ENCODE measurements around the gene USP25.

DNA sequence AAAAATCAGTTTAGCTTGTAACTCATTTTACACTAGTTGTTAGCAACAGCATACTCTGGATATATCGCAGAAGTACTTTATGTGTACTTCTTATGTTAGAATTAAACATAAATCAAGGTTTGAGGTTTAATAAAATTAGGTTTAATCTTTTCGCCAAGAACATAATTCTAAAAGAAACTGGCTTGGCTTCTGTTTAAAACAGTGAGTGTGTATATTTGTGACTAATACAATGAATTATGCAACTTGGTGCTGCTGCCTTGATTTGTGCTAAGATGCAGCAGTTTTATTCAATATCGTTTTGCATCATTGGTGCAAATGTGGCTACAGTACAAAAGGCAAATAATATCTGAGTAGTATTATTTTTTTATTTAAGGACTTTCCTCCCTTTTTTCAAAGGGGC, 44.8 kb downstream of the USP25 start:
- TF ChIP-seq, protein P1, sequence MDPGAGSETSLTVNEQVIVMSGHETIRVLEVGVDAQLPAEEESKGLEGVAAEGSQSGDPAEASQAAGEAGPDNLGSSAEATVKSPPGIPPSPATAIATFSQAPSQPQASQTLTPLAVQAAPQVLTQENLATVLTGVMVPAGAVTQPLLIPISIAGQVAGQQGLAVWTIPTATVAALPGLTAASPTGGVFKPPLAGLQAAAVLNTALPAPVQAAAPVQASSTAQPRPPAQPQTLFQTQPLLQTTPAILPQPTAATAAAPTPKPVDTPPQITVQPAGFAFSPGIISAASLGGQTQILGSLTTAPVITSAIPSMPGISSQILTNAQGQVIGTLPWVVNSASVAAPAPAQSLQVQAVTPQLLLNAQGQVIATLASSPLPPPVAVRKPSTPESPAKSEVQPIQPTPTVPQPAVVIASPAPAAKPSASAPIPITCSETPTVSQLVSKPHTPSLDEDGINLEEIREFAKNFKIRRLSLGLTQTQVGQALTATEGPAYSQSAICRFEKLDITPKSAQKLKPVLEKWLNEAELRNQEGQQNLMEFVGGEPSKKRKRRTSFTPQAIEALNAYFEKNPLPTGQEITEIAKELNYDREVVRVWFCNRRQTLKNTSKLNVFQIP (CRISPR knock-in tag; IDR thresholded peaks at IDR 0.05; ENCODE audit: borderline replicate concordance, low read depth) = no peak
- TF ChIP-seq, protein P2, sequence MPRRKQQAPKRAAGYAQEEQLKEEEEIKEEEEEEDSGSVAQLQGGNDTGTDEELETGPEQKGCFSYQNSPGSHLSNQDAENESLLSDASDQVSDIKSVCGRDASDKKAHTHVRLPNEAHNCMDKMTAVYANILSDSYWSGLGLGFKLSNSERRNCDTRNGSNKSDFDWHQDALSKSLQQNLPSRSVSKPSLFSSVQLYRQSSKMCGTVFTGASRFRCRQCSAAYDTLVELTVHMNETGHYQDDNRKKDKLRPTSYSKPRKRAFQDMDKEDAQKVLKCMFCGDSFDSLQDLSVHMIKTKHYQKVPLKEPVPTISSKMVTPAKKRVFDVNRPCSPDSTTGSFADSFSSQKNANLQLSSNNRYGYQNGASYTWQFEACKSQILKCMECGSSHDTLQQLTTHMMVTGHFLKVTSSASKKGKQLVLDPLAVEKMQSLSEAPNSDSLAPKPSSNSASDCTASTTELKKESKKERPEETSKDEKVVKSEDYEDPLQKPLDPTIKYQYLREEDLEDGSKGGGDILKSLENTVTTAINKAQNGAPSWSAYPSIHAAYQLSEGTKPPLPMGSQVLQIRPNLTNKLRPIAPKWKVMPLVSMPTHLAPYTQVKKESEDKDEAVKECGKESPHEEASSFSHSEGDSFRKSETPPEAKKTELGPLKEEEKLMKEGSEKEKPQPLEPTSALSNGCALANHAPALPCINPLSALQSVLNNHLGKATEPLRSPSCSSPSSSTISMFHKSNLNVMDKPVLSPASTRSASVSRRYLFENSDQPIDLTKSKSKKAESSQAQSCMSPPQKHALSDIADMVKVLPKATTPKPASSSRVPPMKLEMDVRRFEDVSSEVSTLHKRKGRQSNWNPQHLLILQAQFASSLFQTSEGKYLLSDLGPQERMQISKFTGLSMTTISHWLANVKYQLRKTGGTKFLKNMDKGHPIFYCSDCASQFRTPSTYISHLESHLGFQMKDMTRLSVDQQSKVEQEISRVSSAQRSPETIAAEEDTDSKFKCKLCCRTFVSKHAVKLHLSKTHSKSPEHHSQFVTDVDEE (CRISPR knock-in tag; IDR thresholded peaks at IDR 0.05) = no peak
- no peak for TF ChIP-seq ARNTL (CRISPR knock-in tag; IDR thresholded peaks at IDR 0.05; ENCODE audit: borderline replicate concordance, low read depth)
- no peak for TF ChIP-seq TOX (CRISPR knock-in tag; IDR thresholded peaks at IDR 0.05; ENCODE audit: borderline replicate concordance)
- TF ChIP-seq ZFP30 (CRISPR knock-in tag; IDR thresholded peaks at IDR 0.05) = no peak
- TF ChIP-seq ISL1 (CRISPR knock-in tag; IDR thresholded peaks at IDR 0.05) = peak; percentile 63
- TF ChIP-seq CSDC2 (CRISPR knock-in tag; IDR thresholded peaks at IDR 0.05) = no peak
- no peak for TF ChIP-seq TCF4 (CRISPR knock-in tag; IDR thresholded peaks at IDR 0.05; ENCODE audit: borderline replicate concordance)
- TF ChIP-seq RARB (CRISPR knock-in tag; IDR thresholded peaks at IDR 0.05) = no peak
- TF ChIP-seq, protein P3, sequence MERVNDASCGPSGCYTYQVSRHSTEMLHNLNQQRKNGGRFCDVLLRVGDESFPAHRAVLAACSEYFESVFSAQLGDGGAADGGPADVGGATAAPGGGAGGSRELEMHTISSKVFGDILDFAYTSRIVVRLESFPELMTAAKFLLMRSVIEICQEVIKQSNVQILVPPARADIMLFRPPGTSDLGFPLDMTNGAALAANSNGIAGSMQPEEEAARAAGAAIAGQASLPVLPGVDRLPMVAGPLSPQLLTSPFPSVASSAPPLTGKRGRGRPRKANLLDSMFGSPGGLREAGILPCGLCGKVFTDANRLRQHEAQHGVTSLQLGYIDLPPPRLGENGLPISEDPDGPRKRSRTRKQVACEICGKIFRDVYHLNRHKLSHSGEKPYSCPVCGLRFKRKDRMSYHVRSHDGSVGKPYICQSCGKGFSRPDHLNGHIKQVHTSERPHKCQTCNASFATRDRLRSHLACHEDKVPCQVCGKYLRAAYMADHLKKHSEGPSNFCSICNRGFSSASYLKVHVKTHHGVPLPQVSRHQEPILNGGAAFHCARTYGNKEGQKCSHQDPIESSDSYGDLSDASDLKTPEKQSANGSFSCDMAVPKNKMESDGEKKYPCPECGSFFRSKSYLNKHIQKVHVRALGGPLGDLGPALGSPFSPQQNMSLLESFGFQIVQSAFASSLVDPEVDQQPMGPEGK (CRISPR knock-in tag; IDR thresholded peaks at IDR 0.05; ENCODE audit: borderline replicate concordance) = no peak
- no peak for TF ChIP-seq BACH2 (CRISPR knock-in tag; IDR thresholded peaks at IDR 0.05; ENCODE audit: borderline replicate concordance)
